ENCODE data around the gene HNRNPUL2.

- TF ChIP-seq, protein P1, sequence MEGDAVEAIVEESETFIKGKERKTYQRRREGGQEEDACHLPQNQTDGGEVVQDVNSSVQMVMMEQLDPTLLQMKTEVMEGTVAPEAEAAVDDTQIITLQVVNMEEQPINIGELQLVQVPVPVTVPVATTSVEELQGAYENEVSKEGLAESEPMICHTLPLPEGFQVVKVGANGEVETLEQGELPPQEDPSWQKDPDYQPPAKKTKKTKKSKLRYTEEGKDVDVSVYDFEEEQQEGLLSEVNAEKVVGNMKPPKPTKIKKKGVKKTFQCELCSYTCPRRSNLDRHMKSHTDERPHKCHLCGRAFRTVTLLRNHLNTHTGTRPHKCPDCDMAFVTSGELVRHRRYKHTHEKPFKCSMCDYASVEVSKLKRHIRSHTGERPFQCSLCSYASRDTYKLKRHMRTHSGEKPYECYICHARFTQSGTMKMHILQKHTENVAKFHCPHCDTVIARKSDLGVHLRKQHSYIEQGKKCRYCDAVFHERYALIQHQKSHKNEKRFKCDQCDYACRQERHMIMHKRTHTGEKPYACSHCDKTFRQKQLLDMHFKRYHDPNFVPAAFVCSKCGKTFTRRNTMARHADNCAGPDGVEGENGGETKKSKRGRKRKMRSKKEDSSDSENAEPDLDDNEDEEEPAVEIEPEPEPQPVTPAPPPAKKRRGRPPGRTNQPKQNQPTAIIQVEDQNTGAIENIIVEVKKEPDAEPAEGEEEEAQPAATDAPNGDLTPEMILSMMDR (IDR thresholded peaks at IDR 0.05; ENCODE audit: insufficient read depth, low read length): no peak
- TF ChIP-seq POLR2AphosphoS5 (IDR thresholded peaks at IDR 0.05; ENCODE audit: low read depth): no peak
- no peak for TF ChIP-seq SPI1 (IDR thresholded peaks at IDR 0.05; ENCODE audit: borderline replicate concordance, low read depth)
Observed at GRCh38 chr11:62708793-62709192, 18.5 kb downstream of the HNRNPUL2 start.
